ENCODE results near the gene ZNF593. TPM values are rescaled to one million over a fixed set of nuclear protein-coding genes. Genes with fewer than 3 reads are reported as not detected.

ZNF593 gene
- total and polyA plus RNA-seq, 9 of the 15 experiments (the other 6 are each of a cell fraction or from before 2014, with no cell fraction given): 9.8 to 334 (median 48.2) TPM

GRCh38 chr1:26212726-26213125, 43.0 kb downstream of the ZNF593 start:
- 21% methylated on average over 5 of the region's 5 CpGs for WGBS (ENCODE audit: insufficient coverage, low coverage, missing lambda C conversion rate)
- no peaks in the 10 kb centered on the region for H4K20me1 ChIP-seq (replicated peaks; ENCODE audit: control insufficient read depth, insufficient read depth, low read length)
- H3K27me3 ChIP-seq (ENCODE audit: control insufficient read depth in 2 of 2, insufficient read depth in 2 of 2, low read length in 2 of 2): peaks cover 2 to 3% of the 10 kb centered on the region in 2 experiments; a peak in 1 of 5 replicates
- ChIA-PET CTCF (ENCODE audit: low intra/inter-chr PET ratio) (no interaction called here), POLR2A (interaction anchor here (0.6 to 2.6 kb wide), 5 partner anchors 8 to 425 kb away, joined by 3 to 7 read pairs (median 4); partner anchors contain the start of gene CEP85)
- in situ Hi-C loops (cut with MboI) (no loop called here), intact Hi-C loops (cut with micrococcal nuclease) (no loop called here)
- no peaks in the 10 kb centered on the region for H3K4me1 ChIP-seq (replicated peaks in 1 of 2; ENCODE audit: control insufficient read depth in 2 of 2, insufficient read depth in 2 of 2, low read length in 2 of 2)
- no peak for DNase-seq (ENCODE audit: extremely low read depth in 1 of 4, low spot score in 3 of 4)
- H2AFZ ChIP-seq (ENCODE audit: low read depth, low read length): no peak overlapping the region
- no peak for FAIRE-seq
- H3K9ac ChIP-seq (ENCODE audit: insufficient read depth in 1 of 2, low read depth in 2 of 2, low read length in 2 of 2): no peak overlapping the region
- no peaks in the 10 kb centered on the region for H3K36me3 ChIP-seq (ENCODE audit: control insufficient read depth, insufficient read depth, low read length)
- no peaks in the 10 kb centered on the region for H3K9me3 ChIP-seq (replicated peaks; ENCODE audit: control insufficient read depth, insufficient read depth, low read depth, low read length)
- H3K27ac ChIP-seq (ENCODE audit: extremely low read depth, low read depth, low read length): no peak overlapping the region
- no peaks in the 10 kb centered on the region for H3K9me1 ChIP-seq (ENCODE audit: control insufficient read depth, insufficient read depth, low read length)
- no peak overlapping the region for H3K4me3 ChIP-seq
- no TSS peak for BruUV-seq (replicated peaks)
- H3K4me2 ChIP-seq (ENCODE audit: insufficient read depth, low read length): no peak overlapping the region
- TF ChIP-seq TFE3 (CRISPR knock-in tag; IDR thresholded peaks at IDR 0.05): no peak
- no peak for TF ChIP-seq MYC (IDR thresholded peaks at IDR 0.05; ENCODE audit: low read depth, low read length)
- TF ChIP-seq MYC (CRISPR knock-in tag; IDR thresholded peaks at IDR 0.05; ENCODE audit: borderline replicate concordance, low read depth): no peak
- peak; percentile 92 for TF ChIP-seq ZNF121 (CRISPR knock-in tag; conservative IDR thresholded peaks at IDR 0.05)
- no peaks in the 10 kb centered on the region for H3K79me2 ChIP-seq (ENCODE audit: control insufficient read depth, insufficient read depth, low read length)
- no peak for ATAC-seq
